NCI-H2081 (cell line): ENCODE measurements around the gene SLC49A3.
"Not testable (repeated sequence)": the region's sequence is repeated elsewhere in the genome, so short reads cannot be mapped to it uniquely, and the experiment has no call there.

Source experiments
- DNase-seq, 2 experiments: peaks; one replicate each; lab custom pipeline; 2025; lab: John Stamatoyannopoulos, UW

The SLC49A3 gene

DNA sequence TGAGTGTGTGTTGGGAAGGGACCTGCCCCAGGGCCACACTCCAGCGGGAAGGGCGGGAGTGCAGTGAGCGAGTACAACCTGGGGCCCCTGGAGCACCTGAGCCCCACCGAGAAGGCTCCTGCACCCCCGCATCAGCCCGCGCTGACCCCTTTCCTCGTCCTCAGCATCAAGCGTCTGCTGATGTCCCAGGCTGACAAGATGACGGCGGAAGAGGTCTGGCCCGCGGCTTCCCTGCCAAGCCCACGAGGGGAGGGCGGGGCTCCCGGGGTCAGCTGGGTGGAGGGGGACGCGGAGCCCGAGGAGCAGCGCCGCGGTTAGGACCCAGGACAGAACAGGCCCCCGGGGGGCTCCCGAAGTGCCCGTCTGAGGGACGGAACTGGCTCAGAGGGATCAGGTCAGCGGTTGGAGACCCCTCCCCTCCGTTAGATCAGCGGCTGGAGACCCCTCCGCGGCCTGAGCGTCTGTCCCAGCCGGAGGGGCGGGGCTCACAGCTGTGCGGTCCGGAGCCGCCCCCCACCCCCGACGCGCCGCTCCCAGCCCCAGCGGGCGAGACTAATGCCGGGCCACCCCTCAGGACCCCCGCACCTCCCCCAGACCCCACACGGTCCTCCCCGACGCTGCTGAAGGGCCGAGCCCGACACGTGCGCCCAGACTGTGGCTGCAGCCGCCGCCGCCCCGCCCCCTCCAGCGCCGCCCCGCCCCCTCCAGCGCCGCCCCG lies 7.9 kb downstream of the SLC49A3 start:
- no peak for DNase-seq

DNA sequence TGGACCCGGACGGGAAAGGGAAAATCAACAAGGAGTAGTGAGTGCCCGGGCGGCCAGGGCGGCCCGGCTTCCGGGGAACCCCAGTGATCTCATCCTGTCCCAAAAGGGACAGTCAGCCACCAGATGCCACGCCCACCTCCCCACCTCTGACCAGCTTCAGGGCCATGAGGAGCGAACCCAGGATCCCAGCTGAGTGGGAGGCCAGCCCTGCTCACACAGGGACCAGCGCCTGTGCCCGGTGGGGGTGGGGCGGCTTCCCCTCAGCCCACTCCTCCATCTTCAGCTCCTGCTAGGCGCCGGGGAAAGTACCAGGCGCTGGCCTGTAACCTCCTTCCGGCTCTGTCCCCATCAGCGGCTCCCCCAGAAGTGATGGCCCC lies 8.4 kb downstream of the SLC49A3 start:
- no peak for DNase-seq

DNA sequence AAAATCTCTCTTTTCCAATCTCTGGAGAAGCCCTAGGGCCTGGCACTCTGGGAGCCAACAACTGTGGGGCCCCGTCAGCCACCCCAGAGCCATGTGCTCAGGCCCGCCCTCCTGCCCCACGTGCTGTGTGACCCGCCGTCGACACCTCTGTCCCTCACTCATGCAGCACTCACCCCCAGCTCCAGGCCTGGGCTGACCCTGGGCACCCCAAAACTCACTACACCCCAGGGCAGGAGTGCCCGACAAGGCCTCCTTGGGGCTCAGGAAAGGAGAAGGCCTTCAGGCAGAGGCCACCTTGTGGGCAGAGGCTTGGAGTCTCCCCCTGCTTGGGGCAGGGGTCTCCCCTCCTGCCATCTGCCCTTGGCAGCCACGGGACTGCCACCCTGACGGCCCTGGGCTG lies 8.9 kb downstream of the SLC49A3 start:
- no peak for DNase-seq

DNA sequence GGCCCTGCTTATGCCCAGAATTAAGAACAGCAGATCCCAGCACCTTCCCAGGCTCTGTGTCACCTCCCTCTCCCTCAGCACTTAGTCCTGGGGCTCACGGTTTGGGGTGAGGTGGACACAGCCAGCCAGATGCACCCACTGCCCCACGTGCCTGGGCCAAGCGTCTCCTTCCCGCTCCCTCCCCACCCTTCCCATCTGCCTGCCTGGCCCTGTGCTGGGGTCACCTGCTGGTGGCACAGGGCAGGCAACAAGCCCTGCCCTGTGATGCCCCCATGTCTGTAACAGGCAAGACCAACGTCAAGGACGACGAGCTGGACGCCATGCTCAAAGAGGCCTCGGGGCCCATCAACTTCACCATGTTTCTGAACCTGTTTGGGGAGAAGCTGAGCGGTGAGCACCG lies 9.3 kb downstream of the SLC49A3 start:
- DNase-seq = no peak

DNA sequence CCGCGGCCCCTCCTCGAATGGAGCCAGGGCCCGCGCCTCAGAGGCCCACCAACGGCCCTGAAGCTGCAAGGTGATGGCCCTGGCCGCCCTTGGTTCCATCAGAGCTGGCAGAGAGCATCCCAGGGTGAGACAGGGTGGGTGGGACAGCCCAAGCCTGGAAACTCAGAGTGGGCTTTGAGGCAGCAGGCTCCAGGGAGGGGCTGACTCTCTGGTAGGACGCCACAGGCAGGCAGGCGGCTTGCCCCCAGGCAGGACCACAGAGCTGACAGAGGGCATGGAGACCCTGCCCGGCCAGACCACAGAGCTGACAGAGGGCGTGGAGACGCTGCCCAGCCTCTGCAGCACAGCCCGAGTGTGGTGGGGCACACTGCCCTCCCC lies 9.9 kb downstream of the SLC49A3 start:
- no peak for DNase-seq

DNA sequence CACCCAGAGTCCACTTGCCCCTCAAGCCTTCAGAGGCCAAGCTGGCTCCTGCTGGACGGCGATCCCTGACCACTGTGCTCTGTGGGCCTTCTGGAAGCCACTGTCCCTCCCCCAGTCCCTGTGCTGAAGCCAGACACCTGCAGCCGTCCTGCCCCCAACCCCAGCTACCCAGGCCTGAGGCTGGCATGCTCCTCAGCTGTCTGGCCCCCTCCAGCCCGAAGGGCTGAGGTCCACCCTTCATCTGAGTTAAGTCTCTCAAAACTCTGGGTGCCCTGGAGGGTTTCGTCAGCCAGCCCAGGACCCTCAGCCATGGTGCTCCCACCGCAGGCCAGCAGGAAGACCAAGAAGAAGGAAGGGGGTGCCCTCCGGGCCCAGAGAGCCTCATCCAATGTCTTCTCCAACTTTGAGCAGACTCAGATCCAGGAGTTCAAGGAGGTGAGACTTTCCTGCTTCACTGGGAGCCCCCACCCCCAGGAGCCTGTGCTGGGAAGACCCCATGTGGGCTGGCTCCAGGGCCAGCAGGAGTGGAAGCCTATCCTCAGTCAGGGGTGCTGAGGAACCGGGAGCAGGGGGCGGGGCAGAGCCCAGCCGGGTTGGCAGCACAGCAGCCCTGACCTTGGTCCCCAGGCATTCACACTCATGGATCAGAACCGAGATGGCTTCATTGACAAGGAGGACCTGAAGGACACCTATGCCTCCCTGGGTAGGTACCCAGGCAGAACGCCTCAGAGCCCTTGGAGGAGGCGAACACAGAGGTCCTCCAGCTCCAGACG lies 10.4 kb downstream of the SLC49A3 start:
- no peak for DNase-seq

DNA sequence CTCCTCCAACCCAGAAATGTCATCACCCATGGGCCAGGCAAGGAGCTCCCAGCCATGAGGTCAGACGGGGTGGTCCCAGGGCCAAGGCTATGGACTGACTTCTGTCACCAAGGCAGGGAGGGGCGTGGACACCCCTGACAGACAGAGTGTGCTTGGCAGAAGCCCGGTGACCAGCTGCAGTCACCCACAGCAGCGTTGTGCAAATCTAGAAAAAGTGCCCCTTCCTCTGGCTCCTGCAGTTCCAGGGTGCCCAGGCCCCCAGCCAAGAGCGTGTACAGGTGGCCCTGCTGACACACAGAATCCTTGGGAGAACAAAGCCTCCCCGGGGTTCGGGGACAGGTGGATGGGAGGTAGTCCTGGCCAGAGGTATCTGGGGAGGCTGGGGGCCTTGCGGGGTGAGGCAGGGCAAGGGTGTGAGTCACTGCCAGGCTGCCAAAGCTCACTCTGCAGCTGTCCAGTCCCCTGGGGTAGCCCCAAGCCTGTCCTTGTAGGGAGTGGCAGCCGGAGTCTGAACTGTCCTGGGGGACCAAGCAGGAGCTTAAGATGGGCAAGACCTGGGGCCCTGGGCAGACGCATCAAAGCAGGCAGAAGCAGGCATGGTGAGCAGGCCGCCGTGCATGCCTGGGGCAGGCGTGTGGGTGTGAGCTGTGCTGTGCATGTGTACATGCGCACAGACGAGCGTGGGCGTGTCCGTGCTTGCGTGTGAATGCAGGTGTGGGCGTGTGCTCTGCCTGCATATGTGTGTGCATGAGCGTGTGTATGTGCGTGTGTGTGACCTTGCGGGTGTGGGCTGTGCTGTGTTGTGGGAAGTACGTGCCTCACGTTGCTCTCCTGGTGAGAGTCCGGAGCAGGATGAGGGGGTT lies 11.3 kb downstream of the SLC49A3 start:
- peak in 1 of 2 experiments; percentile 47 for DNase-seq

DNA sequence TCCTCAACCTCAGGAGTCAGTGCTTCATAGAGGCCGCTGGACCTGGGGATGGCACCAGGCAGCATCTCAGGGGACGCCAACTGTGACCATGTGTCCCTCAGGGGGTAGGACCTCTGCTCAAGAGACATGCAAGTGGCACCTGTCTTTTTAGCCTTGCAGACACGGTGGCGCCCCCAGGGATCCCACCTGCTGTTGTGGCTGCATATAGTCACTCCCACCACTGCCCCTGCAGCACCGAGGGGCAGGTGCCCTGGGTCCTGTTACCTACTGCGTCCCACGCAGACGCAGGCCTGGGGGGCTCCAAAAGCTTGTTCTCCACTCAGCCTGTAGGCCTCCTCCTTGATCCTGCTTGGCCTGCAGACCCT lies 12.1 kb downstream of the SLC49A3 start:
- no peak for DNase-seq

DNA sequence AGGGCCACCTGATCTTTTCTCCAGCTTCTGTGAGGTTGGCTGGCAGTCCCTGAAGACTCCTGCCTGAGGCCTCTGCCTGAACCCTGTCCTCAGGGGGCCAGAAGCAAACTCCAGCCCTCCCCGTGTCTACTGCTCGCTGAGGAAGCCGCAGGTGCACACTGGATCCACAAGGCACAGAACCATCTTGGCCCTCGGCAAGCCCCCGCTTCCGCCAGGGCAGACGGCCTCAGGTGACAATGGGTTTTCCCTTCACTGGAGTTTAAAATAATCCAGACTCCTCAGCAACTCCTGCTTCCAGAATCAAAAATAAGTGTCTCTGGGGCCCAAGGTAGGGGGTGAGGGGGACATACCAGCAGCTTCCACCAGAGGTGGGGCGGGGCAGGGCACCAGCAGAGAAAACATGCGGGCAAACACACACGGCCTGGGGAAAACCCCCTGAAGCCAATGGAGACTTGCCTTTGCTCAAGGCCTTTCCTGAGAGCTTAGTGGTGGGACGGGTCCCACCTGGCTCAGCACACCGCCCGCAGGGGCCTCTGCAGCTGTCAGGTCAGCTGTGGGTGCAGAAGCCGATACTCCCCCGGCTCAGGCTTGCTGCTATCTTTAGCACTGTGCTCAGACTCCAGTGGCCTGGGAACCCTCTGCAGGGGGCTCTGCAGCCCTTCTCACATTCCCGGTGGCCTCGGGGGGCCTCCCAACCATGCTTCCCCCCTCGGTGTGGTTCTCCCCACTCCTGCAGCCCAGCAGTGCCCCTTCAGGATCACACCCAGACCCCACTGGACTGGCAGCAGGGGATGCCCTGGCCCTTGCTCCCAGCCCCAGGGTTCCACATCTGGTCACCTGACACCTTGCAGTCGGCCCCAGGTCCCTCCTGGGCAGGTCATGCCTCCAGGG lies 12.7 kb downstream of the SLC49A3 start:
- DNase-seq = no peak

DNA sequence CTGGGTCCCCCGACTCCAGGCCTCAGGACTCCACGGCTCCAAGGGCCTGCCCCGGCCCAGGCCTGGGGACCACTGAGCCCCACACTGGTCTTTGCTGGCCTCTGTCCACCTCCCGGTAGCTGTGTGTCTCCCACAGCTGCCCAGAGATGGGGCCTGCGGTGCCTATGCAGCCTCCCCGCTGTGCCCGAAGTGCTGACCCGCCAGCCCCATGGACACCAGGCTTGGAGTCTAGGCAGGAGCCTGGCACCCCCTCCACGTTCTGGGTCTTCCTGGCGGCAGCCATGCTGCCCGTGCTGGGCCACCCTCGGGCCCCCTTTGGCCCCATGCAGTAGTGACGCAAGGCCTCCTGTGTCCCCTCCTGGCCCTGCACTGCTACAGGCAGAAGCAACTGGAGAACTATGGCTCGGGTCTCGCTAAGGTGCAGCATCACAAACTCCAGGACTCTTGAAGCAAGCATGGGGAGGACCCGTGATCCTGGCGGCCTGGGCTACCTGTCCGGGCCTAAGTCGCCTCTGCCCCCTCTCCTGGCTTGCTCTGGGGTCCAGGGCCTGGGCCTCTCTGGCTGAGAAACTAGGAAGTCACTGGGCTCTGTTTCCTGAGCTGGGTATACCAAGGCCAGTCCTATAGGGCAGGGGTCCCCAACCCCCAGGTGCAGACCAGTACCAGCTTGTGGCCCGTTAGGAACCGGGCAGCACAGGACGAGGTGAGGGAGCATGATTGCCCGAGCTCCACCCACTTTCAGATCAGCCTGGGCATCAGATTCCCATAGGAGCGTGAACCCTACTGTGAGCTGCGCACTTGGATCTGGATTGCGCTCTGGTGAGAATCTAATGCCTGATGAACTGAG lies 13.7 kb downstream of the SLC49A3 start:
- no peak for DNase-seq

DNA sequence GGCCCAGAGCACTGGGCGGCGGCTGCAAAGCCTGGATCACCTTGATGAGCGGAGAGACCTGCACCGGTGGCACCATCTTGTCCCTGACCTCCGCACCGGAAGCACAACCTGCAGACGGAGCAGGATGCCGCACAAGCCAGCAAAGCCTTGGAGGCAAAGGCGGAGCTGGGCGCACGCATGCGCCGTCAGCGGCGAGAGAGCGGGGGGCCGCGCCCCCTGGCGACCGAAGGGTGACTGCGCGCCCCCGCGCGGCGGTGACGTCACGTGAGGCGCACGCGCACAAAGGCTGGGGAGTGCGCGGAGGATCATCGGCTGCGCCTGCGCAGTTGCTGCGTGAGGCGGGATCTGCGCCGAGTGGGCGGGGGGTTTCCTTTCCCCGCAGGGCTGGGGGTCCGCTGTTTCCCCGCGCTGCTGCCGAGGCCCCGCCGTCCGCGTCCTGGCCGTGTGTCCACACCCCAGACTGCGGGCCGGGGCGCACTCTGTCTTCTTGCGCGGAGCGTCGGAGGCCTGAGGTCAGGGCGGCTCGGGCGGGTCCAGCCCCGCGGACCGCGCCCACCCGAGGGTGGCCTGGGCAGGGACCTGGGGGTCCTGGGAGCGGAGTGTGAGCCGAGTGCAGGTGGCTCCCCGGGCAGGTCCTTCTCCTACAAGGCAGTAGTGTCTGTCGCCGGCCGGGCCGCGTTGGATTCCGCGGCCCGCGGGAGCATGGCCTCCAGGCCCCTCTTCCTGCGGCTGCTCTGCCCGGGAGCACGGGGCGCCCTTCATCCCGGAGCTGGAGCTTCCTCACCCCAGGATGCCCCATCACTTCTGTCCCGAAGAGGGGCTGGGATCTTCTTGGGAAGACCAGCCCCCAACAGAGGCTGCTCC lies 14.5 kb downstream of the SLC49A3 start, which contains the start of the genes ATP5ME and MYL5:
Gene ATP5ME, minus strand, starts transcription at position 105 of the 864 bp plus-strand sequence. Its CDS starts 29 bp downstream, at position 76.
Gene MYL5, plus strand, starts transcription at position 371 of the 864 bp plus-strand sequence. CDS start 3,485 bp downstream, outside the sequence.
- DNase-seq = peak; percentile 95 to 97

DNA sequence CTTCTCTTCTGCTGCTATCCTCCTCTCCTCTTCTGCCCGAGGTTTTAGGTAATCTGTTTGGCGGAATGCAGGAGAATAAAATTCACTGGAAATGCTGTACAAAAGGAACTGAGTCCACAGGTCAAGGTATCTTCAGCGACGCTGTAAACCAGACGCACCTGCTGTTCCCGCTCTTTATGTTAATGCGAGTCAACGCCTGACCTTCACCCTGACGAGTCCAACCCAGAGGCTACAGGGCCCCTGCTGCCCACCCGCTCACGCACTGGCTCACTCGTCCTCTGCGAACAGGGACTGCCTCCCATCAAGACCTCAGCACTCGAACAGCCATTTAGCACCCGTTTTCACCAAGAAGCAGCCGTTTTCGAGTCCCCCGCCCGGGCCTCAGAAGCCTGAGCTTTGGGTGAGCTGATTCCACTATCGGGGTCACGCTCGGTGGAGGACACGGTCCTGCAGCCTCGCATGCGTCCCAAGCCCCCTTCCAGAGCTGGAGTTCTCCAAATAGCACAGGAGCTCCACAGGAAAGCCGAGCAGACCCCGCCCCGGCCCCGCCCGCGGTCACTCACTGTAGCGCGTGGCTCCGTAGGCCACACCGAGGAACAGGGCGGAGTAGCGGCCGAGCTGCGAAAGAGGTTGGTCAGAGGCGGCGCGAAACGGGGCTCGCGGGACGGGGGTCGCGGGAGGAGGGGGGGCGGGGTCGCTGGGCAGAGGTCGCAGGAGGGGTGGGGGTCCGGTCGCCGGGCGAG lies 15.4 kb downstream of the SLC49A3 start:
- DNase-seq = peak in 1 of 2 experiments; percentile 25

DNA sequence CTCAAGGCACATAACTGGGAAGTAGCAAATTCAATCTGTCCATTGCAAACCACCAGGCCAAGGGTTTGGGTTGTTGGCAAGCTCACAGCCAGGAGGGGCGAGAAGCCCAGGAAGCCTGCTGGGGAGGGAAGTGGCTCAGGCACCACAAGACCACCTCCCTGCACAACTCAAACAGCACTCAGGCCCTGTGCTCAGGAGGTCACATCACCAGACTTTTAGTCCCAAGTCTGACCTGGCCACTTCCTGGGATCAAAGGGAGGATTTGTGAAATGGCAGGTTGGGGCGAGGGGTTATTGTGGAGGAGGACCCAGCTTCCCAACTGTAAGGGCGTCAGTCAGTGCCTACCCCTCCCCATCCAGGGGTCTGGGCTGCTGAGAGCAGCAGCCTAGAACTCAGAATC lies 17.2 kb downstream of the SLC49A3 start:
- no peak for DNase-seq

DNA sequence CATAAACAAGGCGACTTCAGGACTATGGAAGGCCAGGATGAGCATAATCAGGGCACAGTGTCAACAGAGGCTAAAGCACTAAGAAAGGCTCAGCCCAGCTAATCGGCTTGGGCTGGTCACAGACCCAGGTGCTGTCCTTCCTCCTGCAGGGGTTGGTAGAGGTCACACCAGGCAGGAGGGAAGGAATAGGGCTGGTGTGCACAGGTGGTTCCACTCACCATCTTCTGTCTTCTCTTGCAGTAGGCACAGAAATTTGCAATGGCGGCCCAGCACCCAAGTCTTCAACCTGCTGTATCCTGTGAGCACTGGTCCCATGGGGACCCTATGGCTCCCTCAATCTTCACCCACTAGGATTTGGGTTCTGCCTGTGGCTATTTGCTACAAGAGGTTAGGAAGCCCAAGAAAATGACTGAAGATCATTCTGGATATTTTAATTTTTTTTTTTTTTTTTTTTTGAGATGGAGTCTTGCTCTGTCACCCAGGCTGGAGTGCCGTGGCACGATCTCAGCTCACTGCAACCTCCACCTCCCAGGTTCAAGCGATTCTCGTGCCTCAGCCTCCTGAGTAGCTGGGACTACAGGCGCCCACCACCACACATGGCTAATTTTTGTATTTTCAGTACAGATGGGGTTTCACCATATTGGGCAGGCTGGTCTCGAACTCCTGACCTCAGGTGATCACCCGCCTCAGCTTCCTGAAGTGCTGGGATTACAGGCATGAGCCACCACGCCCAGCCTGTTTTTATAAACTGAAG lies 19.0 kb downstream of the SLC49A3 start:
- DNase-seq = not testable (repeated sequence)

DNA sequence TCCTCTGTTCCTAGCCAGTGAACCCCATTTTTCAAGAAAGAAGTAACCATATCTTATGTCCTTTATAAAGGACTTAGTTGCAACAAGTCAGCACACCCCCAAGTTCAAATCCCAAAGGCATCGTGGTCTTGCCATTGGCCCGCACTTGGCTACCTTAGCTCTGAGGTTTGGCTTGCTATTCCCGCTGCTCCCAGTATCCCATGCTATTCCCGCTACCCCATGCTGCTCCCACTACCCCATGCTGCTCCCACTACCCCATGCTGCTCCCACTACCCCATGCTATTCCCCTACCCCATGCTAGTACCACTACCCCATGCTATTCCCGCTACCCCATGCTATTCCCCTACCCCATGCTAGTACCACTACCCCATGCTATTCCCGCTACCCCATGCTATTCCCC lies 20.7 kb downstream of the SLC49A3 start:
- not testable (repeated sequence) for DNase-seq

DNA sequence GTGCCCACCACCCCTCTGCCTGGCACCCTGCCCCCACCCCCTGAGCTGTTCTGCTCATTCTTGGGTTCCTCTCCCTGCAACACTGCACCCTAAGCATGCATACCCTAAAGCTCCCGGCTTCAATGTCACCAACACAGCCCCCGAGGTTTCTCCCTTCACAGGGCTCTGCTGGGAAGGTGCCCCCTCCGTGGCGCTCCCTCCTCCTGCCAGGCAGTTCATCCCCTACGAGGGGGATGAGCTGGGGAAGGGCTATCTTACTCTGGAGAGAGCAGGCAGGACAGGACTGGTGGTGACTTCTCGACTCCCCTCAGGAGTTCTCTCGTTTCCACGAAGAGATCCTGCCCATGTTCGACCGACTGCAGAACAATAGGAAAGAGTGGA lies 21.4 kb downstream of the SLC49A3 start:
- no peak for DNase-seq

DNA sequence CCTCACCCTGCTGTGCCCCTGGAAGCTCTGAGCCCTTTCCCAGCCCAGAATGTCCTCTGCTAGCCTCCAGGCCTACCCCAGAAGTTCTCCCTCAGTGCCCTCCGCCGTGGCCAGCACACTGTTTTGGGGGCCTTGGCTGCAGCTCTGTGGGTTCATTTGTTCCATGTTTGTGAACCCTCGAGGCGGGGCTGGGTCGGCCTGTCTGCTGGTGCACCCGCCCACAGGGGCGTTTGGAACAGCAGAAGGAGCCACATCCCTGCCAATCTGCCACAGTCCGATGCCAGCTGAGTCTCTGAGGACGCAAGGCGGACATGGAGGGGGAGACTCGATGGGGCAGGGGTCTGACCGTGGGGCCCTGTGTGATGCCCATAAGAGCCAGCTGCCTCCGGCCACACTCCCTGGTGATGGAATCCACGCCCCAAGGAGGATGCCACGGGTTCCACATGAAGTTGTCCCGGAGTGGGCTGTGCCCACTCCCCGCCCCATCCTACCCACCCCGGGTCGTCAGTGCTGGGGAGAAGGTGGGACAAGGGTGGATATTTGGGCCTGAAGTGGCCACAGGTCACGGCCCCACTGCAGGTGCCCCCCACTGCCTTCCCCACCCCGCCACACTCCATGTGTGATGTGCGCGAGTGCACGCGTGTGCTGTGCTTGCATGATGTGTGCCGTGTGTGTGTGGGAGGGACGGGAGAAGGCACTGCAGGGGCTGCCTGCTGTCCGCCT lies 22.0 kb downstream of the SLC49A3 start:
- DNase-seq = no peak
